WERI-Rb-1 (cell line): Measurements from ENCODE around the gene TSC22D4.

ENCODE experiments used
- DNase-seq: peaks from one replicate; pipeline ENCODE4 v3.0.0-alpha.2; 2020
- H3K27ac ChIP-seq: fragments of 250-450 bp; sonication (Bioruptor Pico); 2 replicates; pipeline ENCODE4 v1.5.1; 2020; ENCODE audit warnings: mild to moderate bottlenecking, moderate library complexity
- H3K27me3 ChIP-seq: fragments of 250-450 bp; sonication (Bioruptor Pico); 2 replicates; pipeline ENCODE4 v1.5.1; 2021; ENCODE audit warnings: mild to moderate bottlenecking, low read depth, moderate library complexity; ENCODE audit not compliant: insufficient read depth, severe bottlenecking
- H3K36me3 ChIP-seq: fragments of 250-450 bp; sonication (Bioruptor Pico); 2 replicates; pipeline ENCODE4 v1.5.1; 2020; ENCODE audit warnings: mild to moderate bottlenecking, moderate library complexity
- H3K4me3 ChIP-seq: 2 replicates; pipeline ENCODE4 v1.5.1; 2011; ENCODE audit warnings: low read depth, mild to moderate bottlenecking, control low read depth, low read length
- H3K9me3 ChIP-seq: fragments of 250-450 bp; sonication (Bioruptor Pico); 2 replicates; pipeline ENCODE4 v1.5.1; 2021; ENCODE audit warnings: mild to moderate bottlenecking, moderate library complexity; ENCODE audit not compliant: severe bottlenecking
- TF ChIP-seq, protein P1 (sequence below): IDR thresholded peaks from 2 replicates; pipeline ENCODE4 v1.5.1; 2011; ENCODE audit warnings: low read depth, mild to moderate bottlenecking, control low read depth, inconsistent platforms, low read length

The TSC22D4 gene

DNA sequence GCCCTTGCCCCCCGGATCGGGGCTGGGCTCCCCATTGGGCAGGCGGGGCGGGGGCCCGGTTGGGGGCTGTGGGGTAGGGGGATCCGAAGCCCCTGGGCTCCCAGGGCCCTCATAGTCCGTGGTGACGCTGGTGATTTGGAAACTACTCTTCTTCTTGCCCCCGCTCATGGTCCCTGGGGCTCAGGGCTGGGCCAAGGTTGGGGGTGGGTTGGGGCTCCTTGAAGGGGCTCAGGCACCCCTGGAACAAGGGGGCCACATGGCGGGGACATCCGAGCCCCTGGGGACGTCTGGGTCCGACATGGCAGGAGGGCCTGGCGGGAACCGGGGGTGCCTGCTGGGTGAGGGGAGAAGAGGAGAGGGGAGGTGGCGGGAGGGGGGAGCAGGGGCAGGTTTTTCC, 1.1 kb downstream of the TSC22D4 start:
- Histone ChIP-seq H3K27ac (no peak overlapping the region), H3K27me3 (no peaks in the 10 kb centered on the region), H3K4me3 (no peak overlapping the region), H3K36me3 (no peaks in the 10 kb centered on the region), H3K9me3 (no peaks in the 10 kb centered on the region)
- TF ChIP-seq, protein P1, sequence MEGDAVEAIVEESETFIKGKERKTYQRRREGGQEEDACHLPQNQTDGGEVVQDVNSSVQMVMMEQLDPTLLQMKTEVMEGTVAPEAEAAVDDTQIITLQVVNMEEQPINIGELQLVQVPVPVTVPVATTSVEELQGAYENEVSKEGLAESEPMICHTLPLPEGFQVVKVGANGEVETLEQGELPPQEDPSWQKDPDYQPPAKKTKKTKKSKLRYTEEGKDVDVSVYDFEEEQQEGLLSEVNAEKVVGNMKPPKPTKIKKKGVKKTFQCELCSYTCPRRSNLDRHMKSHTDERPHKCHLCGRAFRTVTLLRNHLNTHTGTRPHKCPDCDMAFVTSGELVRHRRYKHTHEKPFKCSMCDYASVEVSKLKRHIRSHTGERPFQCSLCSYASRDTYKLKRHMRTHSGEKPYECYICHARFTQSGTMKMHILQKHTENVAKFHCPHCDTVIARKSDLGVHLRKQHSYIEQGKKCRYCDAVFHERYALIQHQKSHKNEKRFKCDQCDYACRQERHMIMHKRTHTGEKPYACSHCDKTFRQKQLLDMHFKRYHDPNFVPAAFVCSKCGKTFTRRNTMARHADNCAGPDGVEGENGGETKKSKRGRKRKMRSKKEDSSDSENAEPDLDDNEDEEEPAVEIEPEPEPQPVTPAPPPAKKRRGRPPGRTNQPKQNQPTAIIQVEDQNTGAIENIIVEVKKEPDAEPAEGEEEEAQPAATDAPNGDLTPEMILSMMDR: no peak
- DNase-seq: no peak

DNA sequence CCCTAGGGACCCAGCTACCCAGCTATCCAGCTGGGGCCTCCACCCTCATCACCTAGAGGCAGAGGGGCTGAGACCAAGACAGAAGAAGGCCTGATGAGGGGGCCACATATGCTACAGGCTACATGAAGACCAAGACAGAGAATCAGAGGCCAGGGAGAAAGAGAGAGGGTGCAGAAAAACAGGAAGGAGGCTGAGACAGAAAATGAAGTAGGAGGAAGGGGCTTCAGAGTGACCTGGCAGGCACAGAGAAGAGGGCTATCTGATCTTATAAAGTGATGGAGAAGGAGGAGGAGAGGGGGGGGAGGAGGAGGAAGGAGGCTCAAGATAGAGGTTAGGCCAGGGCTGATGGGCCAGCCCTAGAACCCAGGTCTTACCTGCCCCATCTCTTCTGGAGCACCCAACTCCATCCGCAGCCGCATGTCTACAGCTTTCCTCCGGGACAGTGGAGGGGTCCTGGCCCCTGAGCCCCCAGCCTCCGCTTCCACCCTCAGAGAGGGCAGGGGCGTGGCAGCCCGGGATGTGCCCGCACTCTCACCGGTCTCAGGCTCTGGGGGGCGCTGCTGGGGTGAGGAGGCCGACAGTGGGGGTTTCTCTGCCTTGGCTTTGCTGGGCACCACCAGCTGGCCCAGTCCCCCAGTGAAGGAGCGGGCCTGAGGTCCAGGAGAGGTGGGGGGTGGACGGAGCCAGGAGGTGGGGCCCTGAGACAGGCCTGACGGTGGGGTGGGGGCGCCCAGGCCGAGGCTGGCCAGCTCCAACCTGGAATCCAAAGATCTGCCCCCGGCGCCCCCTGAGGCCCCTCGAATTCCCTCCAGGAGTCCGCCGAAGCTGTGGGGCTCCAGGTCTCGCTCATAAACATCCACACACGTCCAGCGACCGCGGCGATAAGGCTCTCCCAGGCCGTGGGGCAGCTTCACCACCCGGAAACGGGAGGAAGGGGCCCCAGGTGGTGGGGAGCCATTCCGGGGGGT, 1.8 kb downstream of the TSC22D4 start:
- Histone ChIP-seq H3K4me3 (no peak overlapping the region), H3K27ac (no peak overlapping the region)
- TF ChIP-seq, protein P1: no peak

DNA sequence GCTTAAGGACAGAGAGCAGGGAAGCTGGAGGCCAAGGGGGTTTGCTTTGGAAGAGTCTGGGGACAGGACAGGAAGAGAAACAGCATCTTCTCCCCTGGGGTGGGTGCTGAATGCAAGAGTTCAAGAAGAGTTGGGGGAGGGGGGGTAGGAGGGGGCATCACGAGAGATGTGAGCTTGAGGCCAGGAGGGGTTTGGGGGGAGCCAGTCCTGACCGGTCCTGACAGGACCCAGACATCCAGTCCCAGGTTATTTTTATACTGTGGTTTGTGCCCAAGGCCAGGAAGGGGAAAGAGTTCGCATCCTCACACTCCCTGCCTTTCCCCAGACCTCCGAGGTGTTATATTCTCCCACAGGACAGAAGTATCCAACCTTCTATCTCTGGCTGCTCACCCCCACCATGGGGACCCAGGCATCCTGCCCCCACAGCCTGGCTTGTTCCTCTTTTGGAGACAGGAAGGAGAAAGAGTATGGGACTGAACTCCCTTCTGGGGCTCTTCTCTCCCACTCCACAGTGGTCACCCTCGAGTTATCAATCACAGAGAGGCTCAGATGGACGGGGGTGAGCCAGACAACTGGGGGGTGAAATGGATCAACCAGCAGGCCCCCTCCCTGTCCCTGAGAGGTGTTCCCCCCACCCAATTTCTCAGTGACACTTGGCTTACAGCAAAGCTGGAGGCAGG, 2.8 kb downstream of the TSC22D4 start:
- TF ChIP-seq, protein P1: no peak
- H3K27me3 ChIP-seq: no peaks in the 10 kb centered on the region
- no peak overlapping the region for H3K4me3 ChIP-seq
- no peaks in the 10 kb centered on the region for H3K36me3 ChIP-seq
- no peak overlapping the region for H3K27ac ChIP-seq
- no peaks in the 10 kb centered on the region for H3K9me3 ChIP-seq
- DNase-seq: no peak

More for the DNA sequence above, 1.8 kb downstream of the TSC22D4 start:
- no peak for DNase-seq
- Histone ChIP-seq H3K27me3 (no peaks in the 10 kb centered on the region), H3K9me3 (no peaks in the 10 kb centered on the region), H3K36me3 (no peaks in the 10 kb centered on the region)

DNA sequence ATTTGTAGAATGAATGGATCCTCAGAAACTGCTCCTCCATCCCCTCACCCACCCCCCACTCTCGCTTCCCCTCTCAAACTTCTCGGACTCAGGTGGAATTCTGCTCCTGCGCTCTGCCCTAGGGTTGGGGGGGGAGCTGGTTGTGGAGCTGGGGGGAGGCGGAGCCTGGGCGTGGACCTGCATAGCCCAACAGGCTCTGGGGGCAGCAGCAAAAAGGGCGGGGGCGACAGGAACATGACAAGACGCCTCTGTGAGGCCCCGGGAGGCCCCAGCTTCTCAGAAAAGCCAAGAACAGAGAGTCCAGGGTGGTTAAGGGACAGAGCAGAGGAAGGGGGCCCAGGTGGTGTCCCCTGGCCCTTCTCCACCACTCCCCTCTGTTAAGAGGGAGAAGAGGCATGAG, 3.5 kb downstream of the TSC22D4 start:
- TF ChIP-seq, protein P1: no peak
- no peaks in the 10 kb centered on the region for H3K9me3 ChIP-seq
- H3K4me3 ChIP-seq: no peak overlapping the region
- no peak for DNase-seq
- H3K27me3 ChIP-seq: no peaks in the 10 kb centered on the region
- no peaks in the 10 kb centered on the region for H3K36me3 ChIP-seq
- H3K27ac ChIP-seq: no peak overlapping the region

DNA sequence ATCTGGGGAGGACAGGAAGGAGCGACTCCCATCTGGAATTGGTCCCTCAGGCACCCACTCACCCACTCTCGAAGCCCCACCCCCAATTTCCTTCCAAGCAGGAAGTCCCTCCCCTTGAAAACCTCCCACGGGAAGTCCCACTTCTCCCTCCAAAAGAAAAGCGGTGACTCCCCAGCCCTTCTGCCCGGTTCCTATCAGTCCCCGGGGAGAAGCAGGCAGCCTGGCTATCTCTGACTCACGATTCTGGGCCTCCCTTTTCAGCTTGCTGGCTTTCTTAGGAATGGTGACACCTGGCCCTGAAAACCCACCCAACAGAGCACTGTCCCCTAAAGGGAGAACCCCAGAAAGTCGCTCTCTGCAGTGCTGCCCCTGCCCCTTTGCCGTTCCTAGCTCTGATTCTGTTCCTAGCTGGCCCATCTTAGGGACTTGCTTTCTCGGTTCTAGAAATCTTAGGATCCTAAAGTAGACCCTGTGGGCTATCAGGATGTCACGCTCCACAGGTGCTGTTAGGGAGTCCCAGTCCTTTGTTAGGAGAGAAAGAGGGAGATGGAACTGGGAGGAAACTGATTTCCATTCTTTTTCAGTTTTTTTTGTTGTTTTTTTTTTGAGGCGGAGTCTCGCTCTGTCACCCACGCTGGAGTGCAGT, 6.0 kb downstream of the TSC22D4 start:
- DNase-seq: no peak
- H3K36me3 ChIP-seq: no peaks in the 10 kb centered on the region
- H3K9me3 ChIP-seq: no peaks in the 10 kb centered on the region
- TF ChIP-seq, protein P1: no peak
- no peak overlapping the region for H3K4me3 ChIP-seq
- no peak overlapping the region for H3K27ac ChIP-seq
- H3K27me3 ChIP-seq: no peaks in the 10 kb centered on the region
